GM18517 (cell line): ENCODE data around the gene PRR5.

Source experiments
- ATAC-seq: cut with Tn5 transposase; IDR thresholded peaks from one replicate; pipeline ENCODE4 v1.9.1; 2021; ENCODE audit warnings: mild to moderate bottlenecking, moderate library complexity; ENCODE audit not compliant: unreplicated experiment

Gene PRR5

DNA sequence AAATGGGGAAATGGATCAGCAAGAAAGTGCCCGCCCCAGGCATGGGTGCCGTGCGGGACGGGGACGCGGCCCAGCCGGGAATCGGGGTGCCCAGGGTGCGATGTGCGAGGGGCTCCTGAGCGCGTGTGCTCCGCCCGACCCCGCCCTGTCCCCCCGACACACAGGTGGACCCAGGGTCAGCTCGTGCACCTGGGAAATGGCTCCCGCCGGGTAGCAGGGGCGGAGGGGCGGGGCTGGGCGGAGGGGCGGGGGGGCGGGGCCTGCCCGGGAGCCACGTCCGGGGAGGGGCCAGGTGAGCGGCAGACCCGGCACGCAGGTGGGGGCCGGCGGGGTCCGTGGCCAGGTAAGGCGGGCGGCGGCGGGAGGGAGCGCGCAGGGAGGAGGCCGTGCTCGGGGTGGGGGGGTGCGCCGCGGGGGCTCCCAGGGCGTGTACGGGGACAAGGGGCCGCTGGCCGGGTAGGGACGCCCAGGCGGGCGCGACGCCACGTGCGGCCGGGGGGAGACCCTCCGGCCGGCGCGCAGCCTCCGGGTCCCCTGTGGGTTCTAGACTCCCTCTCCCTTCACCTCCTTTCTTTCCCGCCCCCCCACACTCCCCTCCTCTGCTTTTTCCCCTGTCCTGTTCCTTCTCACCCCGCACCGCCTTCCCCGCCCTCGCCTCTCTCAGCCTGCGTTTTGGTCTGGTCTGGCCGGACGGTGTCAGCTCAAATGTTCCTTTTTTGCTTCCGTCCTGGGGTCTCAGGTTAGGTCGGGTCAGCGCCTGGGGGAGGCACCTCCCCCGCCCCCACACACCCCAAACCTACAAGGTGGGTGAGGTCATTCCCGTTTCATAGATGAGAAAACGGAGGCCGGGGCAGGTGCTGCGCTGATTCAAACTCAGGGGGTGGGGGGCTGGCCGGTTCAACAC is 50.5 kb downstream of the PRR5 start, which contains the start of gene ARHGAP8:
ARHGAP8 (plus strand) TSS at position 291 of the 904 bp plus-strand sequence. CDS start 33,953 bp downstream, outside the sequence.
- ATAC-seq = no peak

DNA sequence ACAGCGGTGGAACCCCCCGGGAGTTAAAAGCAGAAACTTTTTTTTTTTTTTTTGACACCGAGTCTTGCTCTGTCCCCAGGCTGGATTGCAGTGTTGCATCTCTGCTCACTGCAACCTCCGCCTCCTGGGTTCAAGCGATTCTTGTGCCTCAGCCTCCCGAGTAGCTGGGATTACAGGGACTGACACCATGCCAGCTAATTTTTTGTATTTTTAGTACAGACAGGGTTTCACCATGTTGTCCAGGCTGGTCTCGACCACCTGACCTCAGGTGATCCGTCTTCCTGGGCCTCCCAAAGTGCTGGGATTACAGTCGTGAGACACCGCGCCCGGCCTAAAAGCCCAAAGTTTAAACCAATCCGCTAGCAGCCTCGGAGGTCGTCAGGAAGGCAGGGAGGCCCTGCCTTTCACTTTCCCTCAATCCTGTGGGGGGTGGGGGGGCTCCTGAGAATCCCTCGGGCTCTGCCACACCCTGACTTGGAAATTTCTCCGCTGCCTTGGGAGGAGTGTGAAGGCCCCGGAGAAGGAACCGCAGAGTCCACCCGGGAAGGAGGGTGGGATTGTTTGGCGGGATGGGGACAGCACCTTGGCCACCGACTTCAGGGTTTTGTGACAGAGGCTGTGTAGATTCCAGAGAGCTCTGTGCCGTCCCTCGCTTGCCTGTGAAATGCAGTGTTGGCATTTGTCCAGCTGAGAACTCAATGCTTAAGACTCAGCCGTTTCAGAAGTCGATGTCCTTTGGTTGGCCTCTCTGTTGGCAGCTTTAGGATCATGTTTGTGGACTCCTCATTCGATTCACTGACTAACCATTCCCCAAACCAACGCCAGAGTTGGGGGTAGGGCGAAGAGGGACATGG is 51.4 kb downstream of the PRR5 start:
- ATAC-seq = no peak

DNA sequence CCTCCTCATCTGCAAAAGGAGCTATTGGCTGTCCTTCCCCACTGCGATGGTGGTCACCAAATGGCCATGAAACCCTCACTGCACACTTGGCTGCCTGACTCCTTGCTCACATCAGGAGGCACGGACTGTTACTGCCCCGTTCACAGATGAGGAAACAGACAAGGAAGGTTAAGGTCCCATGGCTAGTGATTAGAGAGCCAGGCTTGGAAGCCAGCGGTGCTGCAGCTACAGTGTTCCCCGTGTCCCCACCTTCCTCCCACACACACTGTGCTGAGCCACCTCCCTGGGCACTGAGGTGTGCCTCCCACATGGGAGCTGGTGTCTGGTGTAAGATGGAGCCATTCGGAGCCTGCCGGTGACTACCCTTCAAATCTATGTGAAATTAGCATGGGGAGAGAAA is 53.0 kb downstream of the PRR5 start:
- ATAC-seq = no peak

DNA sequence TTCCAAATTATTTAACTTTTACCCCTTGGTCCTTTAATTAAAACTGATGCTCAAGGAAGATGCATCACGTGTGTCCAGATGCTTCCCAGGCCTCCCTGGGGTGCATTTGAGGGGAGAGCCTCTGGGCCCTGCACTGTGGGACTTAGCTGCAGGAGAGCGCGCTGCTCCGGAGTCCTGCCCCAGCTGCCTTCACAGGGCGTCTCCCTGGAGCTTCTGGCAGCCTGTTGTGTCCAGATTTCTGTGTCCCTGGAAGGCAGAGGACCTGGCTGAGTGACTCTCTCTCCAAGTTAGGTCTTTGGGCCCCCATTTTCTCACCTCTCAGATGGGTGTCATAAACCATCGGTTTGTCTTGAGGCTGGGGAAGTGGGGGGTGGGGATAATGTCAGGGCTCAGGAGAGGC is 53.4 kb downstream of the PRR5 start:
- ATAC-seq = no peak

DNA sequence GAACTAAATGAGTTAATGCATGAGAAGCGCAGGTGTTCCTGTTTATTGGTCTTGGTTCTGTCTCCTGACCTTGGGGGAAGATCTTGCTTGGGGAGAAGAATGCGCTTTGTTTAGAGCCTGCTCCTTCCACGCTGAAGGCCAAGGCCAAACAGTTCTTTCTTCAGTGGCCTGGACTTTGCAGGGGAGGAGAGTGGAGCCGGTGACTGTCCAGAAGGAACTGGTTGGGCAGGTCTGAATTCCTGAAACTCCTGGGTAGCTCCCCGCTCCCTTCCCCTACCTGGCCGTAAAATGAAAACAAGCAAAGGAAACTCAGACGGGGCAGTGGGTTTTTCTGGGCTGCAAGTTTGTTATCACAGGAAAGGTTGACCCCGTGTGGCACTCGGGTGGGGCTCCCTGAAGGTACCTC is 54.0 kb downstream of the PRR5 start:
- ATAC-seq = no peak

DNA sequence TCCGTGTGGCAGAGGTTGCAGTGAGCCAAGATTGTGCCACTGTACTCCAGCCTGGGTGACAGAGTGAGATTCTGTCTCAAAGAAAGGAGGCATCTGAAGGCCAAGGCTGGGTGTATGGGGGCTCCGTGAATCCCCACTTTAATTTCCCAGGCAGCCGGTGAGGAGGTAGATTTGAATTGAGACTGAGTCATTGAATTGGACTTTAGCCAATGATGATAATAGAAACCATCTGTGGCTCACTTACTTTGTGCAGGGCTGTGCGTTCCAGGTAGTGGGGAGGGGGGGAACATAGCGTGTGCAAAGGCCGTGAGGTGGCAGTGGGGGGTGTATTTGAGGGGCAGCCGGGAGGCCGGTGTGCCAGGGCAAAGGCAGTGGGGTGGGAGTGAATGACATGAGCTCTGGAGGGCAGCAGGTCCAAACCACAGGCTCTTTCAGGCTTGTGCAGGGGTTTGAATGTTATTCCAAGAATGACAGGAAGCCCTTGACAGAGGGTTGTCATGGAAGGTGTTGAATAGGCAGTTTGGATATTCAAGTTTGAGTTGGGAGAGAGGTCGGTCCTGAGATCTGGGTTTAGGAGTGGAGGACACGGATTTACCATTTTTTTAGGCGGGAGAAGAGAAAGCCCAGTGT is 56.5 kb downstream of the PRR5 start:
- no peak for ATAC-seq

DNA sequence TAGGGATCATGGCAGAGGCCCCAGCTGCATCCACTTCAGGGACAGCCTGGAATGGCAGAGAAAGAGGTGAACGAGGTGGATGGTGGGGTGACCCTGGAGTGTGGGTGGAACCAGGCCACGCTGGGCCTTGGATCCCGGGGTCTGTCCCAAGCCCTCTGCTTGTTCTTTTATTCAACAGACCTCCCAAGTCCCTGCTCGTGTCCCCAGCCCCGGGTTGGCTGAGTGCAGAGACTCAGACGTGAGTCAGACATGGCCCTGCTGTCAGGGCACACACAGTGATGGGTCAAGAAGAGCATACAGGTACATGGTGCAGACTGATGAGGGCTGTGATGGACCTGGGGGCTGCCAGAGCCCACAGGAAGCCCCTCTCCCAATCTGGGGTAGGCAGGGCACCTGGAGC is 57.0 kb downstream of the PRR5 start:
- no peak for ATAC-seq

DNA sequence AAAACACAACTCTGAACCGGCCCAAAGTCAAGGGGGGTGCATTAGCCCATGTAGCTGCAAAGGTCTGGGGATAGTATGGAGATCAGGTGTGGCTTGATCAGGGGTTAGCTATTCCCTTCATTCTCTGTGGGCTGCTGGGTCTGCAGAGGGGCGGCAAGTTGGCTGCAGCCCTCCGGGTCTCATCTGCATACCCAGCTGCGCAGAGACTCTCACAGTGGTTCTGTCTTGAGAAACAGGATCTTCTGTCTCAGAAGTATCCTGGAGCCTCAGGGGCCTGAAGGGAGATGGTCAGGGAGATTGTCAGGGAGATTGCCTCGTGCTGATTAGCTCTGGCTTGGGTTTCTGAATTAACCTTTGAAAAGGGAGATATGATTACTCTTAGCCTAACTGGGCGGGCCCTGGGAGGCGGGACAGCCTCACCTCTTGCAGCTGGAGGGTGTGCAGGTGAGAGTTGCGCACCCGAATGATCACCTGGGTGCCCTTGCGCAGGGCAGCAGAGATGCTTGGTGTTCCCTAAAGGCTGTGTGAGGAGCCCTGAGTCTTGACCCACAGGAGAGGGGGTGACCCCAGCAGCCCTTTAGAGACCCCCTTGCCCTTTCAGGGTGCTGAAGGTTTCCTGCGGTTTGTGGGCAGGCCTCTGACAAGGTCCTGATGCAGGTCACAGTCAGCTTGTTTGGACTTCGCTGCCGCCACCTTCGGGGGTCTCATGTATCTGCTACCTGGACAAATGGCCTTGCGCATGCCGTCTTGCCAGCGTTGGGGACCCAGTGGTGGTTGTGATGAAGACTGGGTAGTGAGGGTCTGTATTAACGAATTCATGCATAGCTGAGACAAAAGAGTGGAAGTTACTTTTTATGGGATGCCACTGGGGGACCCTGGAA is 57.7 kb downstream of the PRR5 start:
- no peak for ATAC-seq

DNA sequence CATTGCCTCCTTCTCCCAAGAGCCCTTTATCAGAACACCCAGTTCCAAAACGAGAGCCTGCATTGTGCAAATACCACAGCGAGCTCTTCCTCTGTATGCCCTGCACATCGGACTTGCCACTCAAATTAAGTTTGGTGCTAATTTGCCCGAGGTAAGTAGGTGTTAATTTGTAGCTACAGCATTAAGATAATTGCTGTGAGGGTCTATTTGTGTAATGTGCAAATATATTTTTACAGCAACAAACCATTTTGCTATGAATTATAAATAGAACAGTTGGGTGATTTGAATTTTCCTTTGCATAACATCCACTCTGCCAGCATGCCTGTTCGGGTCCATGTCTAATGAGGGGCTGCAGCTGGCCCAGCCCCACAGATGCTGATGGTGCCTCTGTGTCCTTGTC is 58.5 kb downstream of the PRR5 start:
- no peak for ATAC-seq

DNA sequence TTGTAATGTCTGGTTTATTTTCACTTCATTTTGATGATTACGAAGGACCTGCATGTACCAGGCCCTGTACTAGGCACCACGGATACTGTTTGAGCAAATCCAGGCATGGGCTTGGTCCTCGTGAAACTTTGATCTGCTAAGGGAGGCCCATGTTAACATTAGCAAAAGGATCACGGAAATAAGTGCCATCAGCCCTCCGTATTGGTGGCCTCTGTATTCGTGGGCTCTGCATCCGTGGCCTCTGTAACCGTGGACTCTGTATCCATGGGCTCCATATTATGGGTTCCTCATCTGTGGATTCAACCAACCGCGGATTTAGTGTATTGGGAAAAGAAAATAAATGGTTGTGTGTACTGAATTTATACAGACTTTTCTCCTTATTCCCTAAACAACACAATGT is 59.0 kb downstream of the PRR5 start:
- no peak for ATAC-seq

DNA sequence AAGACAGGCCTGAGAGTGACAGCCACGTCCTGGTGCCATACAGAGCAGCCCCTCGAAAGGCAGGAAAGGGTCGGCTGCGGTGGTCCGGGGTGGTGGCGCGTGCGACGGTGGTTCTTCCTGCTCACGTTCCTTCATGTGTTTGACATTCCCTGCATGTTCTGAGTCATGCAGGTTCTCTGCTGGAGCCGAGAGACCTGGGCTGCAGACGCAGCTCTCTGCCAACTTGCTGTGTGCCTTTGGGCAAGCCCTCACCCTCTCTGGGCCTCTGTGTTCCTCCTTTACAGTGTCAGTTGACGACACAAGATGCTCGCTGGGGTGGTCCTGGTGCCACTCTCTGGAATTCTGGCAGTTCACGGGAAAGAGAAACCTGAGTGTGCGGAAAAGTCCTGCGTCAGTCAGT is 62.4 kb downstream of the PRR5 start:
- ATAC-seq = no peak

DNA sequence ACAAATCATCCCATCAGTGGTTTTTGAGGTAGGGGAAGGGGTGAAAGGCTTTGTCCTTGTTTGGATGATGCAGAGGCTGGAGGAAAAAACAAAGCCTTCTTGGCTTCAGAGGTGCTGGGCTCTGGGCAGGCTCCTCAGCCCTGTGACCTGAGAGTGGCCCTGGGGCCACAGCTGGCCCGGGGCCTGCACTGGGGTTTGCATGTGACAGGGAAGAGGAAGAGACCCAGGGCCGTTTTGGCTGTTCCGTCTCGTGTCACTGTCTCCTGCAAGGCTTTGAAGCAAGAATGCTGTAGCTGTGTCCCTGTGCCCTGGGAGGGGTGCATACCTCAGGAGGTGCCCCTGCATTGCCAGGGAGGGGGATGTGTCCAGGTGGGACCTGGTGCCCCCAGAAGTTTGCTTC is 63.0 kb downstream of the PRR5 start:
- no peak for ATAC-seq

DNA sequence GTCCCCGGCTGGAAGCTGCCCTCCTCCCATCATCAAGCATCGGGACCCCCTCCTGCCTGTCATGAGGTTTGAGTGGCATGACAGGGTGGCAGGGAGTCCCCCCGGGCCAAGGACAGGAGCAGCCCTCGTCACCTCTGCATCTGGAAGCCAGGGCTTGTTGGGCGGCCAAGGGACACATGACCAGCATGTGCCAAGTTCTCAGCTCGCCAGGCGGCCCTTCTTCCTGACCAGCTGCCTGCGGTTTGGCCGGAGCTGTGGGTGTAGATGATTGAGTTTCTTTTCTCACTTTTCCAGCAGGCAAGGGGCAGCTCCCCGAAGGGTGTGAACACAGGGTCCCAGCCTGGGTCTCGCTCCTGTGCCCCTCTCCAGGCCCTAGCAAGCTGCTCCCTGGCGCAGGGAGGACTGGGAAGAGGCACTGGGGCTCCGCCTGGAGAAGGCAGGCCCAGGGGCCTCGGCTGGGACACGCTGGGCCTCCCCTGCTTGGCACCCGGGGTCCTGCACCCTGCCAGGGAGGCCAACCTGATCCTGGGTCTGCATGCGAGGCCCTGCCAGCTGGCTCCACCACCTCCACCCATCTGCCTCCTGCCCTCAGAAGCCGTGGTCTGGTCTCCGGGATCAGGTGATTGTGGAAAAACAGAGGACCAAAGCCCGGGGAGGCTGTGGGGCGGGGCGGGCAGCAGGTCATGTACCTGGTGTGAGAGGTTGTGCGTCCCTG is 63.7 kb downstream of the PRR5 start:
- ATAC-seq = no peak

DNA sequence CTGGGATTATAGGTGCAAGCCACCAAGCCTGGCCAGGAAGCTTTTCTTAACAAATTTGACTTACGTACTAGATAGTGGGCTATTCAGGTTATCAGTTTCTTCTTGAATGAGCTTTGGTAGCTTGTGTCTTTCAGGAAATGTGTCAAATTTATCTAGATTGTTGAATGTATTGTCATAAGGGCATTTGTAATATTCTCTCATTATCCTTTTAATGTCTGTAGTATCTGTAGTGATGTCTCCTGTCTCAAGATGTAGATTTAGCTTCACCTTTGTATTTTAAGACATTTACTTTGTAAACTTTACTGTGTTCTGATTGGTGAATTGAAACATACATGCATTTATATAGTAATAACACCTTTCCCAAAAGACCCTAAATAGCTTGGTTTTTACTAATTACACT is 71.1 kb downstream of the PRR5 start:
- ATAC-seq = no peak

DNA sequence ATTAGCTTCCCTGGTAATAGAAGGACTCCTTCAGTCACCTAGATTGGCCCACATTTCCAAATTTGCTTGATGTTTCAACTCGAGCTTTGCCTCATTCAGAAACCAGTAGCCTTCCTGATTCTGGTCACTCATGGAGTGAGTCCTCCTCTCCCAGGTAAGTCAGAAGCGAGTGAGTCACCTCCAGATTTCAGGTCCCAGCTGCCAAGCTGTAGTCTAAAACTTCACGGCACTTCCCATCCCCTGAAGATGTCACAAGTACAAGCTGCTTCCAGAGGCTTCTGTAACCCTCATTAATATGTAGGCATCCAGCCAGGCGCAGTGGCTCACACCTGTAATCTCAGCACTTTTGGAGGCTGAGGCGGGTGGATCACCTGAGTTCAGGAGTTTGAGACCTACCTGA is 73.9 kb downstream of the PRR5 start:
- no peak for ATAC-seq

DNA sequence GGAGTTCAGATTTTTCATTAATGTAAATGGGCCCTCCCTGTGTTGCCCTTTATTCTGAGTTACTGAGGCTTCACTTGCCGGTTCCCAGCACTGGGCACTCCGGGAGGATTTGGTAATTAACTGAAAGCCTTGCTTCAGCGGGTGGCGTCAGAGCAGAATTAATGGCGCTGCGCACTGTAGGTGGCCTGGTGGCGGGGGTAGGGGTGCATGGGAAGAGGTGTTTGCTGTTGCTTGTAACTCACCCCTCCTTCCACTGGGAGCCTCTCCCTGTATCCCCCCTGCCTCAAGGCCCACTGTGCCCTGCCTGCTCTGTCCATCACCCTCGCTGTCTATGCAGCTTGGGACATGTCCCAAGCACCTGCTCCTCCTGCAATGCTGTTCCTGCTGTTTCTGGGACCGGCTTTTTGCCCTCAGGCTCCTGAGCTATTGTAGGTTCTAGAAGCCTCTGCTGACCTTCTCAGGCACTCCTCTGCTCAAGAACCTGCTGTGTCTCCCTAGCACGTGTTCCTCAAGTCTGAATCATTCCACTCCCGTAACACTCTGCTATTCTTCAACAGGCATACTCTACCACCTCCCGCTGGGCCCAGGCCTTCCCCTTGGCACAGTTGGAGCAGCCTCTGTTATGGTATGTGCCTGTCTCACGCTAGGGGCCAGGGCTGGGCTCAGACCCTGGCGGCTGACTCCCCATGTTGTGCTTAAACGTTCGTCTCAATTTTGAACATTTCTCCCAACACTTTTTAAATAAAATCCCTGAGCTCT is 74.8 kb downstream of the PRR5 start:
- no peak for ATAC-seq

DNA sequence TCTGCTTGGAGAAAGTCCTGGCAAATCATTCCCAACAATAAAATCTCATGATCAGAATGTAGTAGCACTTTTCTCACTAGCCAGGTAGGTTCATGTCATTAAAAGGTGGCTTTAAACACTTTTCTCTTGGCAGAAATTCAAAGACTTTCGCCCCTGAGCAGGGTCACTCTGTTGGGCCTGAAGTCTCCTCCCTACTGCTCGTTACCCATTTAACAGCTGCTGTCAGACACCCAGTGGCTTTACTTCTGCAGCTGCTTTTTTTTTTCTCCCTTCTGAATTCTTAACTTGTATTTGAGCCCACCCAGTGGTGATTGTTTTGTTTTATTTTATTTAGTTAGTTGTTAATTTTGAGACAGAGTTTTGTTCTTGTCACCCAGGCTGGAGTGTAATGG is 75.4 kb downstream of the PRR5 start:
- no peak for ATAC-seq

DNA sequence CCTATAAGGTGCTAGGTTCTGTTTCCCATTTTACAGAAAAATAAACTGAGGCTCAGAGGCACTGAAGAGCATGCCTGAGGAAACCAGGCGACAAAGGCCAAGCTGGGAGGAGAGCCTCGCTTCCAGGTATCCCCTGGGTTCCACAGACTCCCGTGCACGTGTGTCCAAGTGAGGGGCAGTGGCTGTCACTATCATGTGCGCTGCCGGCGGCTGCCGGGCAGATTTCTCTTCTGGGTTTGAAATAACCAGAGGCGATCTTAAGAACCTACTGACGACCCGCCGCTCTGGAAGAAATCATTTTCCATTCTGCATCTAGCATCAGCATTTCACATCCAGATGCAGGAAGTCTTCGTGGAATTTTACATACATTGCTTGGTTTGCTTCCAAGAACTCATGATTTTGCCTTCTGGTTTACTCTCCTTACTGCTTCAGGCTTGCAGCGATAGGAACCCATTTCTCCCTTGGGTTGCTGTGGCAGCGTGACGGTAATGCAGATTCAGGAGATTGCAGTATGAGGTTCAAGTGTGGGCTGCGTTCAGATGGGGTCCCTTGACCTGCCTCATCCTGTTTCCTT is 79.0 kb downstream of the PRR5 start:
- ATAC-seq = no peak
